ENCODE results near the gene CACHD1. TPM values are rescaled to one million over a fixed set of nuclear protein-coding genes. Genes with fewer than 3 reads are reported as not detected.

CACHD1 gene
- total RNA-seq, 1 experiment from 2014 or later: 16.6 TPM

DNA sequence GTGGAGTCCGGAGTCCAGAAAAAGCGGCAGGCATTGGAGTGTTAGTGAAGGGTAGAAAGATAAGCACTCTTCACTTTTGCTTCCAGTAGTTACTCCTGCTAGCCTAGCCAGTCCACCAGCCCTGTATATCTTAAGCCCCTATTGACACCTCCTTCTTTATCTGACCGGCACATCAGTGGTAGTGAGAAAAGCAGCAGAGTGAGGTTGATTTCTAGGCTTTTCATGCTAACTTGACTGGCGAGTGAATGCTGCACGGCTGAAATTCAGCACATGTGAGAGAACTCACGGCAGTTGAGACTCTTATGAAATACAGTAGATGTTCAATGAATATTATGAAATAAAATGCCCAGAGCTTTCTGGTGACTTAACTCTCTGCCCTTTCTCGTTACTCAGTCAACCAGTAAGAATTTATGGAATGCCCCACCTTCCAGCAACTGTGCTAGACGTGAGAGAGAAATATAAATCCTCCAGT lies 128.2 kb downstream of the CACHD1 start:
- Mint-ChIP-seq H3K4me3 (ENCODE audit: unreplicated experiment) (peak overlapping the region; percentile 50), H3K27ac (ENCODE audit: unreplicated experiment) (peak overlapping the region; percentile 91), H3K36me3 (ENCODE audit: insufficient read depth, unreplicated experiment) (peaks cover 6% of the 10 kb centered on the region), H3K27me3 (ENCODE audit: insufficient read depth, unreplicated experiment) (no peaks in the 10 kb centered on the region), H3K4me1 (ENCODE audit: low read depth, unreplicated experiment) (peaks cover 46% of the 10 kb centered on the region), H3K9me3 (ENCODE audit: unreplicated experiment) (no peaks in the 10 kb centered on the region)
- no peaks in the 10 kb centered on the region for H3K36me3 ChIP-seq (ENCODE audit: control insufficient read depth, insufficient read depth, low read length)
- intact Hi-C loops (cut with micrococcal nuclease; ENCODE audit: unreplicated experiment): loop anchor here (5.0 kb wide), 1 partner anchor 96 kb away; no protein-coding TSS in a partner anchor
- no peaks in the 10 kb centered on the region for H3K27me3 ChIP-seq (replicated peaks; ENCODE audit: control insufficient read depth, insufficient read depth, low read length)
- ChIA-PET POLR2A (no interaction called here), CTCF (no interaction called here)
- H3K4me1 ChIP-seq: peaks cover 46% of the 10 kb centered on the region
- peak; percentile 30 to 62 for DNase-seq
- no TSS peak for BruUV-seq (replicated peaks)
- no peaks in the 10 kb centered on the region for H3K9me3 ChIP-seq
- TF ChIP-seq, protein P1, sequence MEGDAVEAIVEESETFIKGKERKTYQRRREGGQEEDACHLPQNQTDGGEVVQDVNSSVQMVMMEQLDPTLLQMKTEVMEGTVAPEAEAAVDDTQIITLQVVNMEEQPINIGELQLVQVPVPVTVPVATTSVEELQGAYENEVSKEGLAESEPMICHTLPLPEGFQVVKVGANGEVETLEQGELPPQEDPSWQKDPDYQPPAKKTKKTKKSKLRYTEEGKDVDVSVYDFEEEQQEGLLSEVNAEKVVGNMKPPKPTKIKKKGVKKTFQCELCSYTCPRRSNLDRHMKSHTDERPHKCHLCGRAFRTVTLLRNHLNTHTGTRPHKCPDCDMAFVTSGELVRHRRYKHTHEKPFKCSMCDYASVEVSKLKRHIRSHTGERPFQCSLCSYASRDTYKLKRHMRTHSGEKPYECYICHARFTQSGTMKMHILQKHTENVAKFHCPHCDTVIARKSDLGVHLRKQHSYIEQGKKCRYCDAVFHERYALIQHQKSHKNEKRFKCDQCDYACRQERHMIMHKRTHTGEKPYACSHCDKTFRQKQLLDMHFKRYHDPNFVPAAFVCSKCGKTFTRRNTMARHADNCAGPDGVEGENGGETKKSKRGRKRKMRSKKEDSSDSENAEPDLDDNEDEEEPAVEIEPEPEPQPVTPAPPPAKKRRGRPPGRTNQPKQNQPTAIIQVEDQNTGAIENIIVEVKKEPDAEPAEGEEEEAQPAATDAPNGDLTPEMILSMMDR (IDR thresholded peaks at IDR 0.05; ENCODE audit: insufficient read depth in 1 of 2, low read depth in 1 of 2, low read length in 1 of 2, severe bottlenecking in 1 of 2, unreplicated experiment in 1 of 2): no peak
- H3K4me3 ChIP-seq (ENCODE audit: low read depth, low read length): peak overlapping the region; percentile 5; the same call in 1 of the 2 replicates

DNA sequence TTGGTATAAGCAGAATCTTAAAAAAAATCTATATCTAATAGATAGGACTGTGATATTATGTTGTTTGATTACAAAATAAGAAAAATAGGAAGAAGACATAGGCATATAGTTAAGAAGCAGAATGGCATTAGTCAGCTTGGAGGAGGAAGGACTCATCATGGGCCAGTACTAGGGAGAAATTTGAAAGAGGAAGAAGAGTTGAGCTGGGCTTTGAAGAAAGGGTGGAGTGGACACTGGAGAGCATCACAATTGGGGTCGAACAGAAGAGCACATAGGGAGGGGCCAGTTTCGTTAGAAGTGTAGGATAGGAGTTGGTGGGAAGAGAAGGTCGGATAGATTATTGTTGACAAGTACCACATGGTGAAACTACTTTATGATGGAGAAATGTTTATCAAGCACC lies 129.3 kb downstream of the CACHD1 start:
- CTCF ChIA-PET: no interaction called here
- TF ChIP-seq, protein P1 (IDR thresholded peaks at IDR 0.05; ENCODE audit: insufficient read depth in 1 of 2, low read depth in 1 of 2, low read length in 1 of 2, severe bottlenecking in 1 of 2, unreplicated experiment in 1 of 2): no peak
- H3K9me3 ChIP-seq: no peaks in the 10 kb centered on the region
- Mint-ChIP-seq H3K9me3 (ENCODE audit: unreplicated experiment) (no peaks in the 10 kb centered on the region), H3K4me1 (ENCODE audit: low read depth, unreplicated experiment) (peaks cover 46% of the 10 kb centered on the region), H3K4me3 (ENCODE audit: unreplicated experiment) (no peak overlapping the region), H3K36me3 (ENCODE audit: insufficient read depth, unreplicated experiment) (peaks cover 15% of the 10 kb centered on the region), H3K27ac (ENCODE audit: unreplicated experiment) (no peak overlapping the region), H3K27me3 (ENCODE audit: insufficient read depth, unreplicated experiment) (no peaks in the 10 kb centered on the region)
- no peaks in the 10 kb centered on the region for H3K36me3 ChIP-seq (ENCODE audit: control insufficient read depth, insufficient read depth, low read length)
- H3K4me1 ChIP-seq: peaks cover 39% of the 10 kb centered on the region
- no peak overlapping the region for H3K4me3 ChIP-seq (ENCODE audit: low read depth, low read length)
- BruUV-seq (replicated peaks): no TSS peak
- DNase-seq: no peak
- POLR2A ChIA-PET: no interaction called here
- H3K27me3 ChIP-seq (replicated peaks; ENCODE audit: control insufficient read depth, insufficient read depth, low read length): no peaks in the 10 kb centered on the region
- intact Hi-C loops (cut with micrococcal nuclease; ENCODE audit: unreplicated experiment): loop anchor here (5.0 kb wide), 1 partner anchor 97 kb away; no protein-coding TSS in a partner anchor

DNA sequence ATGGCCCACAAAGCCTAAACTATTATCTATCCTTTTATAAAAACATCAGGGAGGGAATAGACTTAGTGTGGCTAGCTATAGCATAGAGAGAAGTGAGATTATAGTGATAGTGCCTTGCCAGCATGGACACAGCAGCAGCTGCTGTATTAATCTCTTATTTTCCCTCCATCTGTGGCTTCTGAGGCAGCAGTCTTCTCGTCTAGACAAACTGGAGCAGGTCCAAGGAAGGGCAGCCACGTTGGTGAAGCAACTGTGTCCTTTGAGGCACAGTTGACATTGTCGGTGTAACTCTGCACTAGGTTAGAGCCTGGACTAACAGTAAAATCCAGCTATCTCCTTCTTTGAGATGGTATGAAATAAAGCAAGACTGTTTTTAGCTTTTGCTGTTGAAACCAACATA lies 131.3 kb downstream of the CACHD1 start:
- DNase-seq: no peak
- Histone ChIP-seq H3K27me3 (replicated peaks; ENCODE audit: control insufficient read depth, insufficient read depth, low read length) (no peaks in the 10 kb centered on the region), H3K4me1 (peaks cover 26% of the 10 kb centered on the region), H3K4me3 (ENCODE audit: low read depth, low read length) (no peak overlapping the region), H3K9me3 (no peaks in the 10 kb centered on the region), H3K36me3 (ENCODE audit: control insufficient read depth, insufficient read depth, low read length) (no peaks in the 10 kb centered on the region)
- H3K4me3 Mint-ChIP-seq (ENCODE audit: unreplicated experiment): no peak overlapping the region
- ChIA-PET CTCF (no interaction called here), POLR2A (no interaction called here)
- no peaks in the 10 kb centered on the region for H3K9me3 Mint-ChIP-seq (ENCODE audit: unreplicated experiment)
- TF ChIP-seq, protein P1 (IDR thresholded peaks at IDR 0.05; ENCODE audit: insufficient read depth in 1 of 2, low read depth in 1 of 2, low read length in 1 of 2, severe bottlenecking in 1 of 2, unreplicated experiment in 1 of 2): no peak
- H3K4me1 Mint-ChIP-seq (ENCODE audit: low read depth, unreplicated experiment): peaks cover 30% of the 10 kb centered on the region
- peaks cover 16% of the 10 kb centered on the region for H3K36me3 Mint-ChIP-seq (ENCODE audit: insufficient read depth, unreplicated experiment)
- intact Hi-C loops (cut with micrococcal nuclease; ENCODE audit: unreplicated experiment): no loop called here
- no peaks in the 10 kb centered on the region for H3K27me3 Mint-ChIP-seq (ENCODE audit: insufficient read depth, unreplicated experiment)
- BruUV-seq (replicated peaks): no TSS peak
- no peak overlapping the region for H3K27ac Mint-ChIP-seq (ENCODE audit: unreplicated experiment)
